Neural progenitor cell (in vitro differentiated cells): ENCODE results near the gene NTF3.

Experiments
- CTCF ChIP-seq: fragments of 200-600 bp; sonication (generic); IDR thresholded peaks from 2 replicates; pipeline ENCODE4 v1.5.1; 2017; ENCODE audit warnings: antibody characterized with exemption, mild to moderate bottlenecking
- EZH2 ChIP-seq: fragments of 200-600 bp; sonication (generic); IDR thresholded peaks from 2 replicates; pipeline ENCODE4 v1.6.1; 2017; ENCODE audit warnings: antibody characterized with exemption, mild to moderate bottlenecking, moderate library complexity
- EZH2phosphoT487 ChIP-seq: fragments of 200-600 bp; sonication (generic); IDR thresholded peaks from 2 replicates; pipeline ENCODE4 v1.6.1; 2017; ENCODE audit warnings: antibody characterized with exemption

DNA sequence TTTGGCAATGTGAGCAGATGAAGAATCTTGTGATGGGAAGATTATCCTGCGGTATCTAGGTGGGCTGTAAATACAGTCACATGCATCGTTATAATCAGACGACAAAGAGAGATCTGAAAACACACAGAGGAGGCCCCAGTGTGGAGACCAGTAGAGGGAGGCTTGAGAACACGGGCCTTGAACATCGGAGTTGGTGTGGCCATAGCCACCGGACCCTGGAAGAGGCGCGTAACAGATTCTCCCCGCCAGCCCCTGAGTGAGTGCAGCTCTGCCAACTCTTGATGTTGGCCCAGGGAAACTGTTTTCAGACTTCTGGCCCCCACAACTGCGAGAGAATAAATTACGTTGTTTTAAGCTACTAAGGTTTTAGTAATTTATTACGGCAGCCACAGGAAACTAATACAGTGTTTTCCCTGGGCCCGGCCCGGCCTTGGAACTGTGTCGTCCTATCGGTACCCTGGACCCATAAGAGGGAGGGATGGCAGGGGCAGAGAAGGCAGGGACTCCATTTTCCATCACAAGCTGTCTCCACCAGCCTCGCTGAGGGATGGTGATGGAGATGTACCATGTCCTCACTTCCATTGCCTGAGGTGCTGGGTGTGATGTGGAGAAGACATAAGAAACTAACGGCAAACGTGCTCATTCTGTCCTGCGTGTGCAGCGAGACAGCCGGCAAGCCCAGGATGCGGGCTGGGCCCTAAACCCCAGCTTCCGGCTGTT, 91.6 kb downstream of the NTF3 start:
- TF ChIP-seq CTCF (no peak), EZH2 (no peak), EZH2phosphoT487 (no peak)
